ENCODE data around the gene AATK. TPM values are rescaled to one million over a fixed set of nuclear protein-coding genes. Genes with fewer than 3 reads are reported as not detected.

Gene AATK
- total RNA-seq, 1 donor from 2014 or later = 0.67 TPM

DNA sequence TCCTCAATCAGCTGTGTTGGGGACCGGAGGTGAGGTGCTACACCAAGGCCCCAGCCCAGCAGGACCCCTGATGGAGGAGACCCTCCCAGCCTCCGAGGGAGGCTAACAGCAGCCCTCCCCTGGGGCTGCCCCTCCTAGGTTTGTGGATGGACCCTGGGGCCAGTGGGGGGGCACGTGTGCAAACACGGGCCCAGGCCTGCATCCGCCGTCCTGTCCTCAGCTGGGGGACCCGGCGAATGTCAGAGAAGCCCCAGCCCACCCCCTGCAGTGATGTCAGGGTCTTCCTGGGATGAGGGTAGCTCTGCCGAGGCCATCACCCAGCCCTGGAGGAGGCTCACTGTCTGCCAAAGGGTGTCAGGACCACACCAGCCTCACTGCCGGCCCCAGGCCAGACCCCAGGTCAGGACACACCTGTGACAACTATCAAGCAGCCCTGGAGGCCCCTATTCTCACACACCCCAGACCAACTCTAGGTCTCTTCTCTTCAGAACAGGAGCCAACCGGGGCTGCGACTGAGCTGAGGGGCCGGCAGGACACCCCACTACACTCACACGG, 30.0 kb upstream of the AATK start:
- Mint-ChIP-seq H3K9me3 (ENCODE audit: low read depth) (no peaks in the 10 kb centered on the region), H3K36me3 (ENCODE audit: low read depth) (peaks cover 2% of the 10 kb centered on the region), H3K27ac (ENCODE audit: unreplicated experiment) (no peak overlapping the region), H3K4me3 (ENCODE audit: unreplicated experiment) (no peak overlapping the region), H3K27me3 (ENCODE audit: low read depth) (no peaks in the 10 kb centered on the region), H3K4me1 (ENCODE audit: low read depth) (no peaks in the 10 kb centered on the region)
- TF ChIP-seq, protein P1, sequence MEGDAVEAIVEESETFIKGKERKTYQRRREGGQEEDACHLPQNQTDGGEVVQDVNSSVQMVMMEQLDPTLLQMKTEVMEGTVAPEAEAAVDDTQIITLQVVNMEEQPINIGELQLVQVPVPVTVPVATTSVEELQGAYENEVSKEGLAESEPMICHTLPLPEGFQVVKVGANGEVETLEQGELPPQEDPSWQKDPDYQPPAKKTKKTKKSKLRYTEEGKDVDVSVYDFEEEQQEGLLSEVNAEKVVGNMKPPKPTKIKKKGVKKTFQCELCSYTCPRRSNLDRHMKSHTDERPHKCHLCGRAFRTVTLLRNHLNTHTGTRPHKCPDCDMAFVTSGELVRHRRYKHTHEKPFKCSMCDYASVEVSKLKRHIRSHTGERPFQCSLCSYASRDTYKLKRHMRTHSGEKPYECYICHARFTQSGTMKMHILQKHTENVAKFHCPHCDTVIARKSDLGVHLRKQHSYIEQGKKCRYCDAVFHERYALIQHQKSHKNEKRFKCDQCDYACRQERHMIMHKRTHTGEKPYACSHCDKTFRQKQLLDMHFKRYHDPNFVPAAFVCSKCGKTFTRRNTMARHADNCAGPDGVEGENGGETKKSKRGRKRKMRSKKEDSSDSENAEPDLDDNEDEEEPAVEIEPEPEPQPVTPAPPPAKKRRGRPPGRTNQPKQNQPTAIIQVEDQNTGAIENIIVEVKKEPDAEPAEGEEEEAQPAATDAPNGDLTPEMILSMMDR (IDR thresholded peaks at IDR 0.05) = no peak
- DNase-seq (ENCODE audit: low spot score) = no peak

DNA sequence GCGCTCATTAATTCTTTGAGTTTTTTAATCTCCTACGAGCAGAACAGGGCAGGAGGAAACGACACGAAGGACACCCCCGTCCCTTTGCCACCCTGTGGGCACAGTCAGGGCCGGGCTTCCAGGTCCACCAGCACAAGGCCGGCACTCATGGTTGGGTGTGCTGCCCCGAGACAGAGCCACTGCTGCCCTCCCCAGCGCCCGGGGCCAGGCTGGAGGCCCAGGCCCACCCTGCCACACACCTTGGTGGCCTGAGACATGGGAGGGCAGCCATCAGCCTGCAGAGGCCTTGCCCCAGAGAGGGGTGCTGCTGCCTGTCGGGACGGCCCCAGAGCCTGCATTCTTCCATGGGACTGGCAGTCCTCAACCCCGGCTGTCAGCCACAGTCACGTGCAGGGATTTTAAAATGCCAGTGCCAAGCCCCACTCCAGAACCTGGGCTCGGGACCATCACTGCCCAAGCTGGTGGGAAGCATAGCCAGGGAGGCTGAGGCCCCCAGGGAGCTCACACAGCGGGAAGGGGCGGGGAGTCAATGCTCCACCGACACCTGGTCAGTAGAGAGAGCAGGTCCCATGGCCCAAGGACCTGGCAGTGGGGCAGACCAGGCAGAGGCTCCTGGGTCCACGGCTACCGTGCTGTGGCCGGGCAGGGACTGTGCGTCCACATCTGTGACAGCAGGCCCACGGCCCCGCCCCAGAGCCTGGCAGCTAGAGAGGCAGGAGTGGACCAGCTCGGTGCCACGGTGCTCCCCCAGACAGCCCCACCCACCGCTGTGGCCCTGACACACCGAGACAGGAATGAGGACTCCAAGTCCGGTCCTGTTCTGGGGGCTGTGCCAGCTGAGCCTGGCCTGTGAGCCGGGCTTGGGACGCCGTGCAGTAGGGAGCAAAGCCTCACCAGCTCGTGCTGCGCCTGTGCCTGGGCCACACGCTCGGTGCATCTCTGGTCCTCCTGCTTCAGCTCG, 29.2 kb upstream of the AATK start:
- H3K27ac Mint-ChIP-seq (ENCODE audit: unreplicated experiment) = no peak overlapping the region

DNA sequence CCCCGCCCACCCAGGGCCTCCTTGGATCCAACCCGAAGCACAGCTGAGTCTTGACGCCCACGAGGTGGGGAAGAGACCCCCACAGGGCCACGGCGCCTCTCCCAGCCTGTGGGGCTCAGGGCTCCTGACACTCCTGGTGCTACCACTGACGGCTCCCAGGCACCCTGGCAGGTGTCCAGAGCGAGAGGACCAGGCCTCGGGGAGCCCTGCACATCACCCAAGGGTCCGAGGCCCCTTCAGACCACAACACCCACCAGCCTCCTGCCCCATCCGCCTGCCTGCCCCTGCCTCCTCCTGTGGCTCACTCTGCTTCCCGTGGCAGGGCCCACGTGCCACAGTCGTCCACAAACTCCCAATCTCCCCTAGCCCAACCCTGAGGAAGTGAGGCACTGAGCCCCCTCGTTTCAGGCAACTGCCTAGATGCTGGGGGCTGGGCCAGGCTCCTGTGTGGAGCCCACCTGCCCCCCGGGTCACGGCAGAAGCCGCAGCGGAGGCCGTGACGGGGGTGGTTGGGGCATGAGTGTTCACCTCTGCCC, 28.3 kb upstream of the AATK start:
- peaks cover 2% of the 10 kb centered on the region for H3K36me3 Mint-ChIP-seq (ENCODE audit: low read depth)
- H3K27me3 Mint-ChIP-seq (ENCODE audit: low read depth) = no peaks in the 10 kb centered on the region
- DNase-seq (ENCODE audit: low spot score) = peak; percentile 88

More for the DNA sequence above, 29.2 kb upstream of the AATK start:
- no peaks in the 10 kb centered on the region for H3K9me3 Mint-ChIP-seq (ENCODE audit: low read depth)
- H3K4me3 Mint-ChIP-seq (ENCODE audit: unreplicated experiment) = no peak overlapping the region
- H3K27me3 Mint-ChIP-seq (ENCODE audit: low read depth) = no peaks in the 10 kb centered on the region
- peak; percentile 93 for DNase-seq (ENCODE audit: low spot score)
- TF ChIP-seq, protein P1 (IDR thresholded peaks at IDR 0.05) = no peak
- no peaks in the 10 kb centered on the region for H3K4me1 Mint-ChIP-seq (ENCODE audit: low read depth)
- H3K36me3 Mint-ChIP-seq (ENCODE audit: low read depth) = peaks cover 2% of the 10 kb centered on the region

DNA sequence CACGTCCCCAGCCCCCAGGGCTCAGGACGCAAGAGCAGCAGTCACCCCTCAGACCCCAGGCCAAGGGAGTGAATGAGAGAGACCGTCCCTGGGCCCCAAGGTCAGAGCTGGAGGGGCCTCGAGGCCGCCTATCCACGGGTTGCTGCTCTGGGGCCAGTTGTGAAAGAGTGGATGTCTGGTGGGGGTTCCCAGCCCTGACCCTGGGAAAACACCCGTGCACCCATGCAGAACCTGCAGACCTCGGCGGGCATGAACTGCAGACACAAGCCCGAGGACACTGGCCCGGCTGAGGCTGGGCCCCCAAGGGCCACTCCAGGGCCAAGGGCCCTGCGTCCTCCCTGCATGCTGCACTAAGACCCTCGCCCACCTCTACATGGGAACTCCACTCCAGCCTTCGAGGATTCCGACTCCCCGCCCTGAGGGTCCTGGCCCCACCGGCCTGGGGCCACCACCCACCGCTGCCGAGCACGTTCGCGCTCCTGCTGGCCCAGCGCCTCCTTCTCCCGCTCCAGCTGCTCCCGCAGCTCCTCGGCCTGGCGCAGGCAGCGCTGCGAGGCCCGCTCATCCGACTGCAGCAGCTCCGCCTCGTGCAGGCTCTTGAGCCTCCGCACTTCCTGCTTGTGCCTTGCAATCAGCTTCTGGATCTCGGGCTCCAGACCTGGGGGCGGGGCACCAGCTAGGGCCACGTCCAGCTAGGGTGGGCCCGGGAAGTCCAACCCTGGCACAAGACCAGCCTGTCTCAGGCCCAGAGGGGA, 27.6 kb upstream of the AATK start:
- Mint-ChIP-seq H3K27ac (ENCODE audit: unreplicated experiment) (no peak overlapping the region), H3K9me3 (ENCODE audit: low read depth) (no peaks in the 10 kb centered on the region), H3K4me3 (ENCODE audit: unreplicated experiment) (no peak overlapping the region), H3K4me1 (ENCODE audit: low read depth) (no peaks in the 10 kb centered on the region), H3K36me3 (ENCODE audit: low read depth) (peaks cover 4% of the 10 kb centered on the region), H3K27me3 (ENCODE audit: low read depth) (no peaks in the 10 kb centered on the region)
- TF ChIP-seq, protein P1 (IDR thresholded peaks at IDR 0.05) = no peak
- DNase-seq (ENCODE audit: low spot score) = peak; percentile 88

More for the DNA sequence above, 28.3 kb upstream of the AATK start:
- Mint-ChIP-seq H3K27ac (ENCODE audit: unreplicated experiment) (no peak overlapping the region), H3K4me3 (ENCODE audit: unreplicated experiment) (no peak overlapping the region), H3K9me3 (ENCODE audit: low read depth) (no peaks in the 10 kb centered on the region), H3K4me1 (ENCODE audit: low read depth) (no peaks in the 10 kb centered on the region)
- TF ChIP-seq, protein P1 (IDR thresholded peaks at IDR 0.05) = no peak

DNA sequence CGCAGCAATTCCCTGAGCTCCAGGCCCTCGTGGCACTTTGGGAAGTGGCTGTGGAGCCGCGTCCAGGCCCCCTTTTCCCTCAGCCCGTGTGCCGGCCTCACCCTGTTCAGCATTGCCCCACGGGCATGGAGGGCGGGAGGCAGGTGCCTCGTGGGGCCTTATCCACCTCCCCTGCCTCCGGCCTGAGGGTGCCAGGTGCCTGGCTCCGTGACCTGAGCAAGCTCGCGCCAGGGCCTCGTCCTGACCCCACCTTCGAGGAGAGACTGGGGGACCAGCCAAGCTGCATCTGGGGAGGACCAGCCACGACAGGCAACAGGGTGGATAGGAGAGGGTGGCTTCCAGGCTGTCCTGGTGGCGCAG, 27.0 kb upstream of the AATK start:
- TF ChIP-seq, protein P1 (IDR thresholded peaks at IDR 0.05) = no peak
- no peaks in the 10 kb centered on the region for H3K4me1 Mint-ChIP-seq (ENCODE audit: low read depth)
- H3K27me3 Mint-ChIP-seq (ENCODE audit: low read depth) = no peaks in the 10 kb centered on the region
- no peak overlapping the region for H3K27ac Mint-ChIP-seq (ENCODE audit: unreplicated experiment)
- no peak for DNase-seq (ENCODE audit: low spot score)
- H3K36me3 Mint-ChIP-seq (ENCODE audit: low read depth) = peaks cover 4% of the 10 kb centered on the region
- H3K9me3 Mint-ChIP-seq (ENCODE audit: low read depth) = no peaks in the 10 kb centered on the region
- no peak overlapping the region for H3K4me3 Mint-ChIP-seq (ENCODE audit: unreplicated experiment)
